Measurements from ENCODE around the gene GPRC5A. TPM values are rescaled to one million over a fixed set of nuclear protein-coding genes. Genes with fewer than 3 reads are reported as not detected.
A peak's percentile ranks its signal among the peaks of the same experiment; 100 is the strongest.
"Not testable (repeated sequence)": the region's sequence is repeated elsewhere in the genome, so short reads cannot be mapped to it uniquely, and the experiment has no call there.

The GPRC5A gene
- total and polyA plus RNA-seq, 5 experiments from 2014 or later, result not detected

GRCh38 chr12:12874029-12874428 is 17.3 kb upstream of the GPRC5A start:
- POLR2A ChIA-PET, result no interaction called here

GRCh38 chr12:12875301-12875700 is 16.1 kb upstream of the GPRC5A start:
- H3K4me3 Mint-ChIP-seq, DNase-seq, POLR2A ChIA-PET, H3K27ac Mint-ChIP-seq, H3K27me3 Mint-ChIP-seq, H3K9me3 Mint-ChIP-seq, H3K4me1 Mint-ChIP-seq, ATAC-seq, H3K36me3 Mint-ChIP-seq: not testable (repeated sequence)

More at GRCh38 chr12:12874029-12874428, 17.3 kb upstream of the GPRC5A start:
- ATAC-seq (no peak), DNase-seq (no peak)
- H3K4me1 Mint-ChIP-seq, result peaks cover 0 to 2% (median 0%) of the 10 kb centered on the region in 4 donors
- no peaks in the 10 kb centered on the region for H3K9me3 Mint-ChIP-seq
- H3K4me3 Mint-ChIP-seq, result no peak overlapping the region
- no peaks in the 10 kb centered on the region for H3K36me3 Mint-ChIP-seq
- H3K27me3 Mint-ChIP-seq, result no peaks in the 10 kb centered on the region
- no peak overlapping the region for H3K27ac Mint-ChIP-seq

- H3K27ac Mint-ChIP-seq, result no peak overlapping the region
- DNase-seq, result no peak
- H3K9me3 Mint-ChIP-seq, result no peaks in the 10 kb centered on the region
- ATAC-seq, result no peak
- POLR2A ChIA-PET, result no interaction called here
- H3K4me1 Mint-ChIP-seq, result peaks cover 2 to 15% (median 7%) of the 10 kb centered on the region in 4 donors
- H3K4me3 Mint-ChIP-seq, result no peak overlapping the region
- no peaks in the 10 kb centered on the region for H3K36me3 Mint-ChIP-seq
- H3K27me3 Mint-ChIP-seq, result peaks cover 0 to 3% (median 0%) of the 10 kb centered on the region in 5 donors
Measured at GRCh38 chr12:12877153-12877768, 14.1 kb upstream of the GPRC5A start.

- H3K4me3 Mint-ChIP-seq, result no peak overlapping the region
- DNase-seq (no peak), ATAC-seq (no peak)
- no peaks in the 10 kb centered on the region for H3K9me3 Mint-ChIP-seq
- POLR2A ChIA-PET, result no interaction called here
- H3K27ac Mint-ChIP-seq, result no peak overlapping the region
- H3K4me1 Mint-ChIP-seq, result peaks cover 2 to 15% (median 7%) of the 10 kb centered on the region in 4 donors
- peaks cover 0 to 3% (median 0%) of the 10 kb centered on the region in 5 donors for H3K27me3 Mint-ChIP-seq
- H3K36me3 Mint-ChIP-seq, result no peaks in the 10 kb centered on the region
Measured at GRCh38 chr12:12877781-12878455, 13.4 kb upstream of the GPRC5A start.

GRCh38 chr12:12880537-12880936 is 10.8 kb upstream of the GPRC5A start:
- Mint-ChIP-seq H3K4me1 (peaks cover 2 to 15% (median 7%) of the 10 kb centered on the region in 4 donors), H3K4me3 (peak overlapping the region in 1 of 10 donors; percentile 24), H3K36me3 (no peaks in the 10 kb centered on the region), H3K27me3 (peaks cover 0 to 3% (median 0%) of the 10 kb centered on the region in 5 donors), H3K27ac (peak overlapping the region in 3 of 10 donors; percentile 38 to 82 (median 55)), H3K9me3 (no peaks in the 10 kb centered on the region)
- ATAC-seq, result no peak
- DNase-seq, result no peak
- POLR2A ChIA-PET, result no interaction called here

- no peak for ATAC-seq
- H3K4me3 Mint-ChIP-seq, result peak overlapping the region in 1 of 10 donors; percentile 25
- peaks cover 0 to 3% (median 0%) of the 10 kb centered on the region in 5 donors for H3K27me3 Mint-ChIP-seq
- no peaks in the 10 kb centered on the region for H3K36me3 Mint-ChIP-seq
- H3K27ac Mint-ChIP-seq, result no peak overlapping the region
- no peak for DNase-seq
- peaks cover 2 to 15% (median 7%) of the 10 kb centered on the region in 4 donors for H3K4me1 Mint-ChIP-seq
- POLR2A ChIA-PET, result no interaction called here
- H3K9me3 Mint-ChIP-seq, result no peaks in the 10 kb centered on the region
Measured at GRCh38 chr12:12881151-12881909, 10.0 kb upstream of the GPRC5A start.

- POLR2A ChIA-PET, result no interaction called here
- Mint-ChIP-seq H3K27me3 (peaks cover 0 to 3% (median 0%) of the 10 kb centered on the region in 5 donors), H3K4me1 (peaks cover 2 to 15% (median 7%) of the 10 kb centered on the region in 4 donors), H3K27ac (peak overlapping the region in 1 of 10 donors; percentile 20), H3K9me3 (no peaks in the 10 kb centered on the region), H3K4me3 (no peak overlapping the region), H3K36me3 (no peaks in the 10 kb centered on the region)
- DNase-seq, result no peak
- ATAC-seq, result no peak
Measured at GRCh38 chr12:12882288-12882687, 9.1 kb upstream of the GPRC5A start.

GRCh38 chr12:12883369-12884001 is 7.9 kb upstream of the GPRC5A start:
- Mint-ChIP-seq H3K4me3 (no peak overlapping the region), H3K27me3 (peaks cover 0 to 4% (median 3%) of the 10 kb centered on the region in 5 donors), H3K27ac (peak overlapping the region in 1 of 10 donors; percentile 22), H3K36me3 (no peaks in the 10 kb centered on the region), H3K4me1 (peaks cover 2 to 15% (median 7%) of the 10 kb centered on the region in 4 donors), H3K9me3 (no peaks in the 10 kb centered on the region)
- no peak for DNase-seq
- POLR2A ChIA-PET, result no interaction called here
- no peak for ATAC-seq

GRCh38 chr12:12885096-12885792 is 6.1 kb upstream of the GPRC5A start:
- Mint-ChIP-seq H3K4me1 (peaks cover 2 to 15% (median 7%) of the 10 kb centered on the region in 4 donors), H3K27me3 (peaks cover 0 to 17% (median 15%) of the 10 kb centered on the region in 5 donors), H3K9me3 (no peaks in the 10 kb centered on the region), H3K36me3 (peaks cover 0 to 5% (median 0%) of the 10 kb centered on the region in 3 donors), H3K27ac (no peak overlapping the region), H3K4me3 (no peak overlapping the region)
- ATAC-seq, result no peak
- POLR2A ChIA-PET, result no interaction called here
- no peak for DNase-seq

GRCh38 chr12:12887471-12887870 is 3.9 kb upstream of the GPRC5A start:
- POLR2A ChIA-PET, result no interaction called here
- Mint-ChIP-seq H3K27ac (no peak overlapping the region), H3K4me1 (peaks cover 5 to 12% (median 8%) of the 10 kb centered on the region in 4 donors), H3K36me3 (peaks cover 0 to 5% (median 0%) of the 10 kb centered on the region in 3 donors), H3K4me3 (no peak overlapping the region), H3K9me3 (no peaks in the 10 kb centered on the region), H3K27me3 (peaks cover 4 to 32% (median 20%) of the 10 kb centered on the region in 5 donors)
- ATAC-seq, result no peak
- DNase-seq, result no peak

GRCh38 chr12:12889701-12890100 is 1.7 kb upstream of the GPRC5A start:
- peak overlapping the region in 8 of 10 donors; percentile 33 to 89 (median 86) for H3K4me3 Mint-ChIP-seq
- H3K9me3 Mint-ChIP-seq, result no peaks in the 10 kb centered on the region
- peaks cover 8 to 42% (median 24%) of the 10 kb centered on the region in 5 donors for H3K27me3 Mint-ChIP-seq
- peak overlapping the region in 1 of 10 donors; percentile 26 for H3K27ac Mint-ChIP-seq
- ATAC-seq (no peak), DNase-seq (no peak)
- POLR2A ChIA-PET, result no interaction called here
- peaks cover 5 to 12% (median 8%) of the 10 kb centered on the region in 4 donors for H3K4me1 Mint-ChIP-seq
- peaks cover 0 to 5% (median 0%) of the 10 kb centered on the region in 3 donors for H3K36me3 Mint-ChIP-seq

- peaks cover 10 to 42% (median 24%) of the 10 kb centered on the region in 5 donors for H3K27me3 Mint-ChIP-seq
Measured at GRCh38 chr12:12890543-12891079, 751 bp upstream of the GPRC5A start.

More at GRCh38 chr12:12890543-12891079, 751 bp upstream of the GPRC5A start:
- POLR2A ChIA-PET, result no interaction called here
- ATAC-seq (peak; percentile 80 to 82), DNase-seq (peak in 6 of 10 donors; percentile 8 to 33 (median 16))
- Mint-ChIP-seq H3K36me3 (peaks cover 0 to 5% (median 0%) of the 10 kb centered on the region in 3 donors), H3K9me3 (no peaks in the 10 kb centered on the region), H3K27ac (peak overlapping the region in 4 of 10 donors; percentile 60 to 84 (median 70)), H3K4me1 (peaks cover 5 to 12% (median 8%) of the 10 kb centered on the region in 4 donors), H3K4me3 (peak overlapping the region; percentile 80 to 89 (median 88))
